Natural killer cell (primary cell): ENCODE results near the gene PRR19. TPM values are rescaled to one million over a fixed set of nuclear protein-coding genes. Genes with fewer than 3 reads are reported as not detected.
A peak's percentile ranks its signal among the peaks of the same experiment; 100 is the strongest.

Experiments used
- ATAC-seq, 3 donors: fragments of 150-1000 bp in 2 of 3; fragments of 200-7000 bp in 1 of 3; cut with Tn5 transposase; 1 replicate in 1 of 3; 2 replicates in 2 of 3; pipeline ENCODE4 v1.10.0; 2021; ENCODE audit warnings: mild to moderate bottlenecking in 2 of 3, moderate library complexity in 2 of 3
- DNase-seq, 2 donors: peaks; one replicate each; pipeline versions ENCODE4 v3.0.0 to v3.0.0-alpha.2; 2013 to 2021; ENCODE audit warnings: mixed read lengths in 1 of 2
- H3K27ac ChIP-seq: one replicate; pipeline ENCODE4 v1.5.1; 2013; ENCODE audit warnings: mild to moderate bottlenecking, low read length
- H3K27me3 ChIP-seq: one replicate; pipeline ENCODE4 v1.6.1; 2013; ENCODE audit warnings: low read length; ENCODE audit not compliant: control insufficient read depth, insufficient read depth
- H3K36me3 ChIP-seq: one replicate; pipeline ENCODE4 v1.6.1; 2013; ENCODE audit warnings: low read length; ENCODE audit not compliant: control insufficient read depth, insufficient read depth
- H3K4me1 ChIP-seq: one replicate; pipeline ENCODE4 v1.6.1; 2013; ENCODE audit warnings: low read length; ENCODE audit not compliant: control insufficient read depth, insufficient read depth
- H3K4me3 ChIP-seq: one replicate; pipeline ENCODE4 v1.5.1; 2013; ENCODE audit warnings: low read length
- H3K9me3 ChIP-seq: one replicate; pipeline ENCODE4 v1.6.1; 2013; ENCODE audit warnings: low read length; ENCODE audit not compliant: control insufficient read depth, insufficient read depth
- H3K27ac Mint-ChIP-seq, 2 donors: one replicate each; pipeline ENCODE4 v1.8.0; 2022; ENCODE audit warnings: mild to moderate bottlenecking in 2 of 2, mixed read lengths in 2 of 2, moderate library complexity in 1 of 2
- H3K27me3 Mint-ChIP-seq, 2 donors: one replicate each; pipeline ENCODE4 v1.8.0; 2022; ENCODE audit warnings: low read depth in 2 of 2, mixed read lengths in 2 of 2
- H3K36me3 Mint-ChIP-seq: one replicate; pipeline ENCODE4 v1.8.0; 2022; ENCODE audit warnings: mixed read lengths
- H3K4me1 Mint-ChIP-seq, 2 donors: one replicate each; pipeline ENCODE4 v1.8.0; 2022; ENCODE audit warnings: mixed read lengths in 2 of 2
- H3K4me3 Mint-ChIP-seq: one replicate; pipeline ENCODE4 v1.8.0; 2022; ENCODE audit warnings: mild to moderate bottlenecking, moderate library complexity, mixed read lengths
- H3K9me3 Mint-ChIP-seq, 2 donors: one replicate each; pipeline ENCODE4 v1.8.0; 2022; ENCODE audit warnings: mixed read lengths in 2 of 2
- CTCF ChIP-seq: fragments of 200-600 bp; IDR thresholded peaks from one replicate; pipeline ENCODE4 v1.8.0; 2022; ENCODE audit warnings: antibody characterized with exemption
- WGBS: methylation state at CpG from one replicate; pipeline ENCODE4 v1.1.7; 2013; ENCODE audit warnings: missing lambda C conversion rate; ENCODE audit not compliant: insufficient coverage; 5-methylcytosine and 5-hydroxymethylcytosine counted together
- intact Hi-C: fragments of 100-400 bp; cut with micrococcal nuclease; formaldehyde crosslinking; loops from one replicate; pipeline ENCODE4 v1.14.2; 2022
- total RNA-seq, 4 donors: library from RNA; stranded (reverse); fragments of 120-200 nt in 1 of 4; gene quantifications; one replicate each; pipeline versions ENCODE4 v1.2.3 to v1.2.4, GENCODE V29; 2013 to 2022

Gene PRR19
- total RNA-seq, 3 donors from 2014 or later (not counting 1 experiment from before 2014, with no cell fraction given): not detected

- Histone ChIP-seq H3K4me3 (peak overlapping the region; percentile 64), H3K27ac (peak overlapping the region; percentile 22), H3K4me1 (peaks cover 17% of the 10 kb centered on the region), H3K9me3 (no peaks in the 10 kb centered on the region), H3K27me3 (no peaks in the 10 kb centered on the region), H3K36me3 (no peaks in the 10 kb centered on the region)
- ATAC-seq: no peak
- Mint-ChIP-seq H3K9me3 (no peaks in the 10 kb centered on the region), H3K36me3 (no peaks in the 10 kb centered on the region), H3K4me3 (peak overlapping the region; percentile 79), H3K27me3 (peaks cover 0 to 10% of the 10 kb centered on the region in 2 donors), H3K27ac (peak overlapping the region in 1 of 2 donors; percentile 74), H3K4me1 (peaks cover 12 to 20% of the 10 kb centered on the region in 2 donors)
- no peak for TF ChIP-seq CTCF
- WGBS: 89% methylated on average over 6 of the region's 11 CpGs
- intact Hi-C loops: loop anchor here (2.0 kb wide), 1 partner anchor 22 kb away; the partner anchor contains the start of gene MEGF8
- no peak for DNase-seq
Measured at GRCh38 chr19:42303101-42303464, 1.2 kb downstream of the PRR19 start.

GRCh38 chr19:42303876-42304275, 1.9 kb downstream of the PRR19 start:
- H3K36me3 ChIP-seq: no peaks in the 10 kb centered on the region
- H3K27me3 ChIP-seq: no peaks in the 10 kb centered on the region
- Mint-ChIP-seq H3K36me3 (no peaks in the 10 kb centered on the region), H3K27ac (no peak overlapping the region), H3K27me3 (peaks cover 0 to 11% of the 10 kb centered on the region in 2 donors), H3K9me3 (no peaks in the 10 kb centered on the region), H3K4me3 (no peak overlapping the region), H3K4me1 (peaks cover 12 to 20% of the 10 kb centered on the region in 2 donors)
- WGBS: 85% methylated on average over 7 of the region's 8 CpGs
- no peaks in the 10 kb centered on the region for H3K9me3 ChIP-seq
- TF ChIP-seq CTCF: no peak
- DNase-seq: no peak
- H3K27ac ChIP-seq: no peak overlapping the region
- ATAC-seq: no peak
- peaks cover 17% of the 10 kb centered on the region for H3K4me1 ChIP-seq
- intact Hi-C loops: loop anchor here (2.0 kb wide), 1 partner anchor 21 kb away; the partner anchor contains the start of gene MEGF8
- H3K4me3 ChIP-seq: no peak overlapping the region

- H3K36me3 ChIP-seq: no peaks in the 10 kb centered on the region
- Mint-ChIP-seq H3K27ac (no peak overlapping the region), H3K4me1 (peaks cover 12 to 20% of the 10 kb centered on the region in 2 donors), H3K4me3 (no peak overlapping the region), H3K27me3 (peaks cover 10 to 19% of the 10 kb centered on the region in 2 donors), H3K9me3 (no peaks in the 10 kb centered on the region), H3K36me3 (no peaks in the 10 kb centered on the region)
- H3K4me1 ChIP-seq: peaks cover 15% of the 10 kb centered on the region
- H3K27ac ChIP-seq: no peak overlapping the region
- WGBS: 91% methylated on average over 22 of the region's 22 CpGs
- TF ChIP-seq CTCF: no peak
- peak in 1 of 2 donors; percentile 23 for DNase-seq
- intact Hi-C loops: no loop called here
- no peak for ATAC-seq
- no peaks in the 10 kb centered on the region for H3K9me3 ChIP-seq
- H3K4me3 ChIP-seq: no peak overlapping the region
- peaks cover 3% of the 10 kb centered on the region for H3K27me3 ChIP-seq
Measured at GRCh38 chr19:42306646-42307045, 4.7 kb downstream of the PRR19 start.

- Mint-ChIP-seq H3K27ac (no peak overlapping the region), H3K9me3 (no peaks in the 10 kb centered on the region), H3K27me3 (peaks cover 23 to 35% of the 10 kb centered on the region in 2 donors), H3K4me3 (no peak overlapping the region), H3K4me1 (peaks cover 12 to 23% of the 10 kb centered on the region in 2 donors), H3K36me3 (no peaks in the 10 kb centered on the region)
- intact Hi-C loops: no loop called here
- DNase-seq: no peak
- H3K9me3 ChIP-seq: no peaks in the 10 kb centered on the region
- no peaks in the 10 kb centered on the region for H3K36me3 ChIP-seq
- no peak overlapping the region for H3K4me3 ChIP-seq
- 89% methylated on average over 14 of the region's 14 CpGs for WGBS
- peaks cover 25% of the 10 kb centered on the region for H3K27me3 ChIP-seq
- no peak for ATAC-seq
- peaks cover 19% of the 10 kb centered on the region for H3K4me1 ChIP-seq
- TF ChIP-seq CTCF: no peak
- H3K27ac ChIP-seq: no peak overlapping the region
Measured at GRCh38 chr19:42309686-42310085, 7.8 kb downstream of the PRR19 start.
